Measurements from ENCODE around the gene BARHL1.

DNA sequence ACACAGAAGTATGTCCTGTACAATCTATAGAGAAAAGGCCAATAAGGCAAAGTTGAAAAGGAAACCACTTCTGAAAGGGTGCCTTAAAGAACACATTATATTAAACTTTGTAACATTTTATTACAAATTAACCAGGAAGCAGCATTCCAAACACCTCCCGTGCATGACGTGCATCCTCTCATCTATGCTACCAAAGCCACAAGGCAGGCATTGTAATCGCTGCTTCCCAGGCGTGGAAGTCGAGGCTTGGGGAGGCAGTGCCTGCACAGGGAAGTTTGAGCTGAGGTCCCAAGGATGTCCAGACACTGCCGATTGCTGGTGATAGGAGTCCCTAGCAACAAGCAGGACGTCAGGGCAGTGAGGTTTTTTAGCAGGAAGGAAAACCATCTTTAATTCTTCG is 44.3 kb upstream of the BARHL1 start:
- TF ChIP-seq CTCF (IDR thresholded peaks at IDR 0.05) (no peak), MXD4 (CRISPR knock-in tag; IDR thresholded peaks at IDR 0.05; ENCODE audit: borderline replicate concordance) (no peak), USF1 (CRISPR knock-in tag; IDR thresholded peaks at IDR 0.05) (no peak), IRF2 (CRISPR knock-in tag; IDR thresholded peaks at IDR 0.05; ENCODE audit: borderline replicate concordance, low read depth) (no peak), ATF3 (CRISPR knock-in tag; conservative IDR thresholded peaks at IDR 0.05) (no peak)
- TF ChIP-seq, protein P1, sequence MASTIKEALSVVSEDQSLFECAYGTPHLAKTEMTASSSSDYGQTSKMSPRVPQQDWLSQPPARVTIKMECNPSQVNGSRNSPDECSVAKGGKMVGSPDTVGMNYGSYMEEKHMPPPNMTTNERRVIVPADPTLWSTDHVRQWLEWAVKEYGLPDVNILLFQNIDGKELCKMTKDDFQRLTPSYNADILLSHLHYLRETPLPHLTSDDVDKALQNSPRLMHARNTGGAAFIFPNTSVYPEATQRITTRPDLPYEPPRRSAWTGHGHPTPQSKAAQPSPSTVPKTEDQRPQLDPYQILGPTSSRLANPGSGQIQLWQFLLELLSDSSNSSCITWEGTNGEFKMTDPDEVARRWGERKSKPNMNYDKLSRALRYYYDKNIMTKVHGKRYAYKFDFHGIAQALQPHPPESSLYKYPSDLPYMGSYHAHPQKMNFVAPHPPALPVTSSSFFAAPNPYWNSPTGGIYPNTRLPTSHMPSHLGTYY (CRISPR knock-in tag; IDR thresholded peaks at IDR 0.05): no peak
- TF ChIP-seq, protein P2, sequence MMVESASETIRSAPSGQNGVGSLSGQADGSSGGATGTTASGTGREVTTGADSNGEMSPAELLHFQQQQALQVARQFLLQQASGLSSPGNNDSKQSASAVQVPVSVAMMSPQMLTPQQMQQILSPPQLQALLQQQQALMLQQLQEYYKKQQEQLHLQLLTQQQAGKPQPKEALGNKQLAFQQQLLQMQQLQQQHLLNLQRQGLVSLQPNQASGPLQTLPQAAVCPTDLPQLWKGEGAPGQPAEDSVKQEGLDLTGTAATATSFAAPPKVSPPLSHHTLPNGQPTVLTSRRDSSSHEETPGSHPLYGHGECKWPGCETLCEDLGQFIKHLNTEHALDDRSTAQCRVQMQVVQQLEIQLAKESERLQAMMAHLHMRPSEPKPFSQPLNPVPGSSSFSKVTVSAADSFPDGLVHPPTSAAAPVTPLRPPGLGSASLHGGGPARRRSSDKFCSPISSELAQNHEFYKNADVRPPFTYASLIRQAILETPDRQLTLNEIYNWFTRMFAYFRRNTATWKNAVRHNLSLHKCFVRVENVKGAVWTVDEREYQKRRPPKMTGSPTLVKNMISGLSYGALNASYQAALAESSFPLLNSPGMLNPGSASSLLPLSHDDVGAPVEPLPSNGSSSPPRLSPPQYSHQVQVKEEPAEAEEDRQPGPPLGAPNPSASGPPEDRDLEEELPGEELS (CRISPR knock-in tag; IDR thresholded peaks at IDR 0.05): no peak

Data from WTC11 (cell line).